HFFc6 (cell line): Measurements from ENCODE around the gene LAMTOR3. TPM values are rescaled to one million over a fixed set of nuclear protein-coding genes. Genes with fewer than 3 reads are reported as not detected.

Experiments used
- DNase-seq: peaks from one replicate; pipeline ENCODE4 v3.0.0-alpha.2; 2018
- H3K27ac Mint-ChIP-seq: 2 replicates; pipeline ENCODE4 v1.8.0; 2020; ENCODE audit warnings: mild to moderate bottlenecking, mixed read lengths
- H3K27me3 Mint-ChIP-seq: 2 replicates; pipeline ENCODE4 v1.8.0; 2021; ENCODE audit warnings: mild to moderate bottlenecking, moderate library complexity, mixed read lengths; ENCODE audit not compliant: insufficient read depth
- H3K36me3 Mint-ChIP-seq: 2 replicates; pipeline ENCODE4 v1.8.0; 2021; ENCODE audit warnings: low read depth, mixed read lengths
- H3K4me1 Mint-ChIP-seq: 2 replicates; pipeline ENCODE4 v1.8.0; 2020; ENCODE audit warnings: low read depth, mixed read lengths
- H3K4me3 Mint-ChIP-seq: 2 replicates; pipeline ENCODE4 v1.8.0; 2020; ENCODE audit warnings: mild to moderate bottlenecking, moderate library complexity, mixed read lengths
- H3K9me3 Mint-ChIP-seq: 2 replicates; pipeline ENCODE4 v1.8.0; 2020; ENCODE audit warnings: mild to moderate bottlenecking, mixed read lengths
- CTCF ChIP-seq: fragments of 200-600 bp; sonication (generic); IDR thresholded peaks from 2 replicates; pipeline ENCODE4 v1.5.0; 2021; ENCODE audit warnings: antibody characterized with exemption, mild to moderate bottlenecking
- total RNA-seq, 6 experiments: library from RNA; stranded (reverse); fragmentation: NEBNext Ultra II Directional; extraction: Animal tissue kit (Norgen Biotek cat#: 25700); gene quantifications; 2 replicates in 1 of 6; 3 replicates in 5 of 6; pipeline ENCODE4 v1.2.3, GENCODE V29; 2021

Gene LAMTOR3
- total RNA-seq, 6 experiments from 2014 or later, result 23.7 to 34.6 (median 26.8) TPM

DNA sequence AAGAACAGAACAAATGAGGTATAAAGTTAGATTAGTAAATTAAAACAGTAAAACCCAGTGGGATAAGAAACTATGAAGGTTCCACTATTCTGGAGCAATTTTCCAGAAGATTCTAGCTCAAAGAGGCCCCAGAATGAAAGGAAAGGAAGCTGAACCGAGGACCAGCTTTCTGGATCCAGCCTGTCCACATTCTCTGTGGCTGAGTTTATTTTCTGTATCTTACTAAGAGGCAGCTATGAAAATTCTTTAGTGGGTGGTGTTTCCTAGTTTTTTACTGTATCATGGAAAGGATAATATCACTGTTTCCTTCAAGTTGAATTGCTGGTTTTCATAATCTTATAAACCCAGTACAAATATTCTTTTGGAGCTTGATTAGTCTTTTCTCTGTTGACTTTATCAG is 65.8 kb downstream of the LAMTOR3 start:
- no peak for TF ChIP-seq CTCF
- peaks cover 8% of the 10 kb centered on the region for H3K27me3 Mint-ChIP-seq

More for the DNA sequence above, 65.8 kb downstream of the LAMTOR3 start:
- Mint-ChIP-seq H3K4me3 (no peak overlapping the region), H3K9me3 (no peaks in the 10 kb centered on the region), H3K4me1 (no peaks in the 10 kb centered on the region), H3K36me3 (no peaks in the 10 kb centered on the region), H3K27ac (no peak overlapping the region)
- no peak for DNase-seq

Other genes starting within 250 kb of the LAMTOR3 start
- gene C4orf54, start 236.6 kb downstream of the LAMTOR3 start, total RNA-seq, result under 1 TPM in 5 of 6 experiments, not detected in 1; 0.02 to 0.03 (median 0.02) TPM
- not detected for gene DAPP1, start 77.6 kb downstream of the LAMTOR3 start, total RNA-seq
- gene DNAJB14, start 52.2 kb upstream of the LAMTOR3 start, total RNA-seq, result 10 to 100 TPM; 54.1 to 72.8 (median 57.8) TPM
- 100 to 1,000 TPM; 430 to 691 (median 565) TPM for gene H2AZ1, start 55.8 kb upstream of the LAMTOR3 start, total RNA-seq